Activated CD8-positive, alpha-beta T cell treated with anti-CD3 and anti-CD28 coated beads for 36 hours (primary cell): Measurements from ENCODE around the gene PECR. TPM values are rescaled to one million over a fixed set of nuclear protein-coding genes. Genes with fewer than 3 reads are reported as not detected.

ENCODE experiments used
- ATAC-seq: fragments of 200-7000 bp; cut with Tn5 transposase; one replicate; pipeline ENCODE4 v1.10.0; 2021; ENCODE audit warnings: mild to moderate bottlenecking, moderate library complexity
- CTCF ChIA-PET: fragments of 350-600 bp; sonication (Branson Sonifier 250); formaldehyde crosslinking; loops from one replicate; lab custom pipeline; 2021; ENCODE audit warnings: antibody characterized with exemption; lab: Charles Lee
- POLR2A ChIA-PET: fragments of 350-600 bp; sonication (Branson Sonifier 250); formaldehyde crosslinking; loops from one replicate; lab custom pipeline; 2021; ENCODE audit warnings: antibody characterized with exemption; lab: Charles Lee
- DNase-seq: peaks from one replicate; pipeline ENCODE4 v3.0.0-alpha.2; 2020
- H3K27ac Mint-ChIP-seq: one replicate; pipeline ENCODE4 v1.8.0; 2021; ENCODE audit warnings: mild to moderate bottlenecking, mixed read lengths
- H3K27me3 Mint-ChIP-seq: one replicate; pipeline ENCODE4 v1.8.0; 2021; ENCODE audit warnings: mixed read lengths
- H3K36me3 Mint-ChIP-seq: one replicate; pipeline ENCODE4 v1.8.0; 2021; ENCODE audit warnings: low read depth, mixed read lengths
- H3K4me1 Mint-ChIP-seq: one replicate; pipeline ENCODE4 v1.8.0; 2021; ENCODE audit warnings: low read depth, mixed read lengths
- H3K4me3 Mint-ChIP-seq: one replicate; pipeline ENCODE4 v1.8.0; 2021; ENCODE audit warnings: mild to moderate bottlenecking, moderate library complexity, mixed read lengths
- H3K9me3 Mint-ChIP-seq: one replicate; pipeline ENCODE4 v1.8.0; 2021; ENCODE audit warnings: mixed read lengths
- intact Hi-C: fragments of 100-400 bp; cut with micrococcal nuclease; formaldehyde crosslinking; loops from one replicate; pipeline ENCODE4 v1.10.0; 2022
- total RNA-seq, 2 experiments: library from RNA; stranded (reverse); gene quantifications; one replicate each; pipeline ENCODE4 v1.2.3, GENCODE V29; 2021
- TF ChIP-seq, protein P1 (sequence below): fragments of 200-600 bp; IDR thresholded peaks from one replicate; pipeline ENCODE4 v1.8.0; 2022; ENCODE audit warnings: antibody characterized with exemption, mild to moderate bottlenecking

PECR gene
- total RNA-seq, 2 experiments from 2014 or later, result 21.1 to 22.5 TPM

DNA sequence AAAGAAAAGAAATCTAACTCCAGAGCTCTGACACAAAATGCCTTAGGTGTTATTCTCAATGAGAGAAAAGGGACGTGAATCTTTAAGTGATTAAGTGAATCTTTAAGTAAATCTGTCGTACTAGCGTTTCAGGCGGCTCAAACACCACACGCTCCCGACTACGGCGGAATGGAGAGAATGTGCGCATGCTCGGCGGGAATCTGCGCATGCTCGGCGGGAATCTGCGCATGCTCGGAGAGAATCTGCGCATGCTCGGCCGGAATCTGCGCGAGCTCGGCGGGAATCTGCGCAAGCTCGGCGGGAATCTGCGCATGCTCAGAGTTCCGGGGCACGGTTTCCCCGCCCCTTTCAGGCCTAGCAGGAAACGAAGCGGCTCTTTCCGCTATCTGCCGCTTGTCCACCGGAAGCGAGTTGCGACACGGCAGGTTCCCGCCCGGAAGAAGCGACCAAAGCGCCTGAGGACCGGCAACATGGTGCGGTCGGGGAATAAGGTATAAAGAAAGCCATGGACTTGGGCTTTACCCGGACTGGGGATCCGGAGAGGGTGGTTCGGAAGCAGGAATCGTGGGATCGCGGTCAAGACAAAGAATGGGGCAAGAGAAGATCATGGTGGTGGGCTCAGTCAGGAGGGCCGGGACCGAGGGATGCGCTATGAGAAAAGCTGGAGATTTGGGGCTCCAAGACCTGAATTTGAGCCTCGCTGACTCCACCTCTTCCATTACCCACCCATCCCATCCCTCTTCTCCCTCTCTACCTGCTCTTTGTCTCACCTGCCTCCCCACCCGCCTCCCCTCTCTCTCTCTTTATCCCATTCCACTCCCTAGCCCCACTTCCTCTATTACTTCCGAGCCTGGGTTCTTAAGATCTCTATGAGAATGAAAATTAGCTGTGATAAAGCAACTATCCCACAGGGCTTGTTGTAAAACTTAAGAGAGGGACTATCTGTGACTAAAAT, 27.6 kb upstream of the PECR start, which contains the start of gene XRCC5:
Gene XRCC5 (plus strand): TSS at position 382 of the 955 bp plus-strand sequence. CDS start 89 bp downstream, at position 471.
- Mint-ChIP-seq H3K27me3 (no peaks in the 10 kb centered on the region), H3K9me3 (no peaks in the 10 kb centered on the region), H3K36me3 (peaks cover 47% of the 10 kb centered on the region), H3K4me3 (peak within 1 kb of the TSS; percentile 96), H3K27ac (peak within 1 kb of the TSS; percentile 98), H3K4me1 (peaks cover 42% of the 10 kb centered on the region)
- ChIA-PET CTCF (interaction anchor here (0.8 to 4.8 kb wide), 25 partner anchors 8 to 558 kb away, joined by 3 to 40 read pairs (median 4); partner anchors contain the start of genes MREG, PECR, RPL37A and TMEM169), POLR2A (interaction anchor here (0.9 to 5.7 kb wide), 13 partner anchors 7 to 113 kb away, joined by 3 to 41 read pairs (median 4); partner anchors contain the start of genes PECR and TMEM169)
- intact Hi-C loops, result no loop called here
- TF ChIP-seq, protein P1, sequence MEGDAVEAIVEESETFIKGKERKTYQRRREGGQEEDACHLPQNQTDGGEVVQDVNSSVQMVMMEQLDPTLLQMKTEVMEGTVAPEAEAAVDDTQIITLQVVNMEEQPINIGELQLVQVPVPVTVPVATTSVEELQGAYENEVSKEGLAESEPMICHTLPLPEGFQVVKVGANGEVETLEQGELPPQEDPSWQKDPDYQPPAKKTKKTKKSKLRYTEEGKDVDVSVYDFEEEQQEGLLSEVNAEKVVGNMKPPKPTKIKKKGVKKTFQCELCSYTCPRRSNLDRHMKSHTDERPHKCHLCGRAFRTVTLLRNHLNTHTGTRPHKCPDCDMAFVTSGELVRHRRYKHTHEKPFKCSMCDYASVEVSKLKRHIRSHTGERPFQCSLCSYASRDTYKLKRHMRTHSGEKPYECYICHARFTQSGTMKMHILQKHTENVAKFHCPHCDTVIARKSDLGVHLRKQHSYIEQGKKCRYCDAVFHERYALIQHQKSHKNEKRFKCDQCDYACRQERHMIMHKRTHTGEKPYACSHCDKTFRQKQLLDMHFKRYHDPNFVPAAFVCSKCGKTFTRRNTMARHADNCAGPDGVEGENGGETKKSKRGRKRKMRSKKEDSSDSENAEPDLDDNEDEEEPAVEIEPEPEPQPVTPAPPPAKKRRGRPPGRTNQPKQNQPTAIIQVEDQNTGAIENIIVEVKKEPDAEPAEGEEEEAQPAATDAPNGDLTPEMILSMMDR, result no peak
- DNase-seq, result peak; percentile 98
- peak; percentile 81 for ATAC-seq

DNA sequence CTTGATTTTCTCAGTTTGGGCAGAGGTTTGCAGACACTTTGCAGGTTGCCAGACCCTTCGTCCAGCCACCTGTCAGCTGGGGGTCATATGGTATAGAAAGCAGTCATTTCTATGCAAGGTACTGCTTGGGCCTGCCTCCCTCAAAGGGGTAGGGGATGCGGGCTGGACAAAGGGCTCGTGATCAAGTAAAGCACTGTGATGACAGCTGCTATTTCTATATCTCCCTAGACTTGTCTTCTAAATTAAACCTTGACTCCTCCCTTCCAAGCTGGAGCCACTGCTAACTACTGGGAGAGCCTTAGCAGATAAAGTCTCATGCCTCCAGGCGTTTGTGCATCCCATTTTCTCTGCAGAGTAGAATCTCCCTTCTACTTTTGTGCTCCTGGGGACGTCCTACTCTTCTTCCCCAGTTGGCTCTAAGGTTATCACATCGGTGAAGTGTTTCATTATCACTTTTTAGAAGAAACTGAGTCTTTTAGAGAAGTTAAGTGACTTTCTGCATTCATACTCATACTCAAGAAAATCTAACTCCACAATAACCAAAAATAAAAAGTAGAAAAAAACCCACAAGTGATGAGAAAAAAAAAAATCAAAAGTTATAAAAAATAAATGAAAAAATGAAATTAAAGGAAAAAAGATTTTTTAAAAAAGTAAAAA, 26.8 kb upstream of the PECR start:
- Mint-ChIP-seq H3K4me3 (peak overlapping the region; percentile 96), H3K27me3 (no peaks in the 10 kb centered on the region), H3K27ac (peak overlapping the region; percentile 98), H3K4me1 (peaks cover 36% of the 10 kb centered on the region), H3K36me3 (peaks cover 39% of the 10 kb centered on the region), H3K9me3 (no peaks in the 10 kb centered on the region)
- POLR2A ChIA-PET, result interaction anchor here (1.1 to 5.7 kb wide), 7 partner anchors 10 to 76 kb away, joined by 3 to 41 read pairs (median 15); partner anchors contain the start of genes PECR and TMEM169
- ATAC-seq, result no peak
- TF ChIP-seq, protein P1, result no peak
- intact Hi-C loops, result no loop called here
- DNase-seq, result no peak
- CTCF ChIA-PET, result interaction anchor here (0.8 to 4.8 kb wide), 16 partner anchors 11 to 245 kb away, joined by 3 to 40 read pairs (median 4); partner anchors contain the start of genes PECR and TMEM169

DNA sequence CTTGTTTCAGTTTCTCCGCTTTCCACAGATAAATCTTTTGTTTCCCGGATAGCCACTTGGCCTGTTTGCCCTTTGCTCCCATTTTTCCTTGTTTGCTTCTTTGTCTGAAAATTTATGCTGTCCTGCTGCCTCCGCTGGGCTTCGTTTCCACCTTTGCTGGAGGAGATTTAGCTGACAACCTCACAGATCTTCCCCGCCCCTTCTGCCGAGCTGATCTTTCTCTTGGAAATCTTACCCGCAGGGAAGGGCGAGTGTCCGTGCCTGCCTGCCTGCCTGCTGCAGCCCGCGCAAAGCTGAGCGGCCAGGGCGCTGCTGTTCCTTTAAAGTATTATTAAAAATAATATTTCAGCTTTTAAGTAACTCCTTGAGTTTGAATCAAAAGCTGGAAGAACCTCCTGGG, 26.2 kb upstream of the PECR start:
- DNase-seq, result no peak
- H3K4me3 Mint-ChIP-seq, result no peak overlapping the region
- TF ChIP-seq, protein P1, result no peak
- intact Hi-C loops, result no loop called here
- peaks cover 29% of the 10 kb centered on the region for H3K4me1 Mint-ChIP-seq
- H3K27ac Mint-ChIP-seq, result no peak overlapping the region
- H3K36me3 Mint-ChIP-seq, result peaks cover 33% of the 10 kb centered on the region
- H3K9me3 Mint-ChIP-seq, result no peaks in the 10 kb centered on the region
- ChIA-PET POLR2A (interaction anchor here (1.1 to 5.7 kb wide), 4 partner anchors 9 to 25 kb away, joined by 3 to 41 read pairs (median 27); partner anchors contain the start of genes PECR and TMEM169), CTCF (interaction anchor here (0.7 to 4.8 kb wide), 8 partner anchors 10 to 122 kb away, joined by 3 to 40 read pairs (median 4); partner anchors contain the start of genes PECR and TMEM169)
- H3K27me3 Mint-ChIP-seq, result no peaks in the 10 kb centered on the region
- no peak for ATAC-seq

DNA sequence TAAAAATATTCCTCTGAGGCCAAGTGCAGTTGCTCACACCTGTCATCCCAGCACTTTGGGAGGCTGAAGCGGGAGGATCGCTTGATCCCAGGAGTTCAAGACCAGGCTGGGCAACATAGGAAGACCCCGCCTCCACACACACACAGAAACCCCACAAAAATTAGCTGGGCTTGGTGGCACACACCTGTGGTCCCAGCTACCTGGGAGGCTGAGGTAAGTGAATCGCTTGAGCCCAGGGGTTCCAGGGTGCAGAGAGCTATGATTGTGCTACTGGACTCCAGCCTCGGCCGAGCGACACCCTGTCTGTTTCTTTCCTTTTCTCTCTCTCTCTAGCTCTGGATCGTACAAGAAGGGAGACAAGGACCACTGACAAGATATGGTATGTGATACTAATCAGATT, 25.7 kb upstream of the PECR start:
- ChIA-PET CTCF (interaction anchor here (0.6 to 4.8 kb wide), 8 partner anchors 11 to 122 kb away, joined by 3 to 40 read pairs (median 3); partner anchors contain the start of genes PECR and TMEM169), POLR2A (interaction anchor here (3.7 to 5.7 kb wide), 3 partner anchors 13 to 25 kb away, joined by 15 to 41 read pairs (median 39); partner anchors contain the start of genes PECR and TMEM169)
- peaks cover 28% of the 10 kb centered on the region for H3K36me3 Mint-ChIP-seq
- H3K27ac Mint-ChIP-seq, result no peak overlapping the region
- intact Hi-C loops, result no loop called here
- peaks cover 24% of the 10 kb centered on the region for H3K4me1 Mint-ChIP-seq
- H3K9me3 Mint-ChIP-seq, result no peaks in the 10 kb centered on the region
- TF ChIP-seq, protein P1, result no peak
- no peak for ATAC-seq
- H3K27me3 Mint-ChIP-seq, result no peaks in the 10 kb centered on the region
- H3K4me3 Mint-ChIP-seq, result no peak overlapping the region
- no peak for DNase-seq
